Thyroid gland (tissue), 4 donors: Measurements from ENCODE around the gene EAF2. TPM values are rescaled to one million over a fixed set of nuclear protein-coding genes. Genes with fewer than 3 reads are reported as not detected.

Experiments
- DNase-seq, 2 donors: peaks; one replicate each; pipeline ENCODE4 v3.0.0-alpha.2; 2019
- H3K27ac ChIP-seq, 3 donors: fragments of 200-600 bp; sonication (generic); 1 replicate in 2 of 3; 2 replicates in 1 of 3; pipeline ENCODE4 v1.5.1; 2016 to 2019; ENCODE audit warnings: mild to moderate bottlenecking in 1 of 3, moderate library complexity in 1 of 3
- H3K27me3 ChIP-seq: fragments of 200-600 bp; sonication (generic); one replicate; pipeline ENCODE4 v1.5.1; 2019
- H3K36me3 ChIP-seq, 2 donors: fragments of 200-600 bp; sonication (generic); one replicate each; pipeline ENCODE4 v1.5.1; 2016 to 2019
- H3K4me1 ChIP-seq, 2 donors: fragments of 200-600 bp; sonication (generic); one replicate each; pipeline ENCODE4 v1.5.1; 2017 to 2019
- H3K4me3 ChIP-seq, 3 donors: fragments of 200-600 bp; sonication (generic); replicated peaks in 1 of 3; 1 replicate in 2 of 3; 2 replicates in 1 of 3; pipeline ENCODE4 v1.5.1; 2016; ENCODE audit warnings: mild to moderate bottlenecking in 1 of 3
- H3K9me3 ChIP-seq: fragments of 200-600 bp; sonication (generic); one replicate; pipeline ENCODE4 v1.5.1; 2017
- CTCF ChIP-seq, 6 experiments: fragments of 200-600 bp in 3 of 6; fragments of 450-650 bp in 3 of 6; sonication (generic) in 3 of 6; IDR thresholded peaks; one replicate each; pipeline ENCODE4 v1.5.1; 2016 to 2019; ENCODE audit warnings: antibody characterized with exemption in 6 of 6, mild to moderate bottlenecking in 2 of 6, inconsistent platforms in 1 of 6, moderate library complexity in 1 of 6
- POLR2A ChIP-seq, 2 donors: fragments of 450-650 bp; IDR thresholded peaks; one replicate each; pipeline ENCODE4 v1.6.1; 2017; ENCODE audit warnings: antibody characterized with exemption in 2 of 2, mild to moderate bottlenecking in 2 of 2, moderate library complexity in 1 of 2
- WGBS, 2 donors: methylation state at CpG; one replicate each; pipeline ENCODE4 v1.1.5; 2017; 5-methylcytosine and 5-hydroxymethylcytosine counted together
- intact Hi-C: fragments of 100-400 bp; cut with DNase I; formaldehyde crosslinking; loops from one replicate; pipeline ENCODE4 v1.15.1; 2023
- total RNA-seq, 4 donors: library from RNA; depleted of rRNA; stranded (reverse); fragments of >200 nt; gene quantifications; one replicate each; pipeline ENCODE4 v1.2.3, GENCODE V29; 2016

EAF2 gene
- total RNA-seq, 4 donors from 2014 or later = 2.6 to 6.8 (median 4.8) TPM

DNA sequence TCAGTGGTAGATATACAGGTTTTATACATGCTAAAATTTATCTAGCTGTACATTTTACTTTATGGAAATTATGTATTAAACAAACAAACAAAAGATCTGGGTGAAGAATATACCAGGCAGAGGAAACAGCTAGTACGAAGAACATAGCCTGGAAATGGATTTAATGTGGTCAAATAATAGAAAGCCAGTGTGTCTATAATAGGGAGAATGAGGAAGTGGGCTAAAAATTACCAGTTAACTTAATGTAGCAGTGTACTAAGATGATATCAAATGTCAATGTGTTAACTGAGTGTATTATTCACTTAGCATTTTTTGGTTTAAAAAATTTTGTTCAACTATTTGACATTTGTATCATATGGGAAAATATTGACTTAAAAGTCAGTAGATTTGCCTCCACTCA, 36.4 kb downstream of the EAF2 start:
- H3K27ac ChIP-seq = no peak overlapping the region
- no peaks in the 10 kb centered on the region for H3K4me1 ChIP-seq
- TF ChIP-seq CTCF (IDR thresholded peaks at IDR 0.05) = no peak
- TF ChIP-seq POLR2A (IDR thresholded peaks at IDR 0.05) = no peak
- H3K9me3 ChIP-seq = no peaks in the 10 kb centered on the region
- no peak overlapping the region for H3K4me3 ChIP-seq
- DNase-seq = no peak
- WGBS, 2 donors = 77 to 78% methylated on average over 1 of the region's 1 CpG
- peaks cover 0 to 2% of the 10 kb centered on the region in 2 donors for H3K36me3 ChIP-seq
- intact Hi-C loops = no loop called here
- H3K27me3 ChIP-seq = no peaks in the 10 kb centered on the region

GRCh38 chr3:121878411-121878810, 43.4 kb downstream of the EAF2 start:
- no peaks in the 10 kb centered on the region for H3K36me3 ChIP-seq
- no peak overlapping the region for H3K27ac ChIP-seq
- H3K4me1 ChIP-seq = no peaks in the 10 kb centered on the region
- no peak for TF ChIP-seq CTCF (IDR thresholded peaks at IDR 0.05)
- TF ChIP-seq POLR2A (IDR thresholded peaks at IDR 0.05) = no peak
- H3K4me3 ChIP-seq = no peak overlapping the region
- no peaks in the 10 kb centered on the region for H3K27me3 ChIP-seq
- no peaks in the 10 kb centered on the region for H3K9me3 ChIP-seq
- WGBS, 2 donors = 75 to 92% methylated on average over 1 of the region's 1 CpG
- no peak for DNase-seq
- intact Hi-C loops = no loop called here

- no peaks in the 10 kb centered on the region for H3K36me3 ChIP-seq
- DNase-seq = no peak
- no peaks in the 10 kb centered on the region for H3K4me1 ChIP-seq
- 12 to 31% methylated on average over 1 of the region's 1 CpG for WGBS, 2 donors
- no peak overlapping the region for H3K27ac ChIP-seq
- intact Hi-C loops = no loop called here
- TF ChIP-seq POLR2A (IDR thresholded peaks at IDR 0.05) (no peak), CTCF (IDR thresholded peaks at IDR 0.05) (peak in 4 of 6 experiments; percentile 19 to 43 (median 32))
- H3K27me3 ChIP-seq = no peaks in the 10 kb centered on the region
- no peak overlapping the region for H3K4me3 ChIP-seq
- H3K9me3 ChIP-seq = no peaks in the 10 kb centered on the region
Observed at GRCh38 chr3:121883507-121883906, 48.5 kb downstream of the EAF2 start.

DNA sequence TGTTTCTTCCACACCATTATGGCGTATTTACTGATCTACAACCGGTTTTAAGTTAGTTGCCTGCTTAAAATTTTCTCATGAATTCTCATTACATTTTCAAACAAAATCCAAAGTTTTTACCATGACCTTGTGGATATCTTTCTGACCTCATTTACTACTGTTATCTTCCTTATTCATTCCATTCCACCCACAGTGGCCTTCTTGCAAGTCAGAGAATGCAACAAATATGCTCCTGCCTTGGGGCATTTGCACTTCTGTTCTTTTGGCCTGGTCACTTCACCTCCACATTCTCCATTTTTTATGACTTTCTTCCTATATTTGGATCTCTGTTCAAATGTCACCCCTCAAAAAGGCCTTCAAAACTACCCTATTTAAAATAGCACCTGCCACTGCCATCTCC, 50.4 kb downstream of the EAF2 start:
- H3K27ac ChIP-seq = no peak overlapping the region
- no peaks in the 10 kb centered on the region for H3K27me3 ChIP-seq
- H3K4me1 ChIP-seq = no peaks in the 10 kb centered on the region
- H3K36me3 ChIP-seq = no peaks in the 10 kb centered on the region
- TF ChIP-seq CTCF (IDR thresholded peaks at IDR 0.05) (no peak), POLR2A (IDR thresholded peaks at IDR 0.05) (no peak)
- no peaks in the 10 kb centered on the region for H3K9me3 ChIP-seq
- DNase-seq = no peak
- 93 to 97% methylated on average over 2 of the region's 2 CpGs for WGBS, 2 donors
- intact Hi-C loops = no loop called here
- H3K4me3 ChIP-seq = no peak overlapping the region

GRCh38 chr3:121894301-121894990, 59.4 kb downstream of the EAF2 start, which contains the start of gene SLC15A2:
TSS of gene SLC15A2 (plus strand) at chr3:121894401. CDS start at chr3:121894477, 76 bp downstream.
- peak within 1 kb of the TSS; percentile 32 to 63 (median 51) for H3K27ac ChIP-seq
- H3K4me1 ChIP-seq = peaks cover 12 to 17% of the 10 kb centered on the region in 2 donors
- WGBS, 2 donors = 6 to 15% methylated on average over 3 of the region's 3 CpGs
- H3K36me3 ChIP-seq = no peaks in the 10 kb centered on the region
- TF ChIP-seq CTCF (IDR thresholded peaks at IDR 0.05) = no peak
- TF ChIP-seq POLR2A (IDR thresholded peaks at IDR 0.05) = no peak
- intact Hi-C loops = no loop called here
- H3K9me3 ChIP-seq = no peaks in the 10 kb centered on the region
- no peaks in the 10 kb centered on the region for H3K27me3 ChIP-seq
- H3K4me3 ChIP-seq = no peak within 1 kb of the TSS
- DNase-seq = peak; percentile 80 to 84
